AG08396 (cell line): Measurements from ENCODE around the gene NUP98.
A peak's percentile ranks its signal among the peaks of the same experiment; 100 is the strongest.

Source experiments
- DNase-seq: peaks from one replicate; pipeline ENCODE4 v3.0.0; 2012; ENCODE audit warnings: low spot score, mixed read lengths

The NUP98 gene

GRCh38 chr11:3641191-3641590 is 156.2 kb downstream of the NUP98 start:
- no peak for DNase-seq

GRCh38 chr11:3639841-3640240 is 157.5 kb downstream of the NUP98 start:
- DNase-seq, result no peak

- DNase-seq, result no peak
Measured at GRCh38 chr11:3638513-3638912, 158.8 kb downstream of the NUP98 start.

- no peak for DNase-seq
Measured at GRCh38 chr11:3637201-3637600, 160.2 kb downstream of the NUP98 start.

GRCh38 chr11:3635641-3636375 is 161.5 kb downstream of the NUP98 start:
- DNase-seq, result no peak

GRCh38 chr11:3632070-3632660 is 165.2 kb downstream of the NUP98 start:
- no peak for DNase-seq

GRCh38 chr11:3631331-3631730 is 166.0 kb downstream of the NUP98 start:
- no peak for DNase-seq

- DNase-seq, result peak; percentile 75
Measured at GRCh38 chr11:3627291-3627690, 170.1 kb downstream of the NUP98 start.

GRCh38 chr11:3626250-3626960 is 170.9 kb downstream of the NUP98 start:
- no peak for DNase-seq
